A673 (cell line): Measurements from ENCODE around the gene SRPRB. TPM values are rescaled to one million over a fixed set of nuclear protein-coding genes. Genes with fewer than 3 reads are reported as not detected.

Experiments used
- BruUV-seq: library from RNA; stranded (reverse); fragments of 400-500 nt; replicated peaks from 2 replicates; lab custom pipeline; 2021; lab: Mats Ljungman, UMichigan
- CTCF ChIA-PET: fragments of 300-600 bp; sonication (Branson Sonifier 250); formaldehyde crosslinking; loops from one replicate; lab custom pipeline; 2022; ENCODE audit warnings: antibody characterized with exemption; lab: Charles Lee
- POLR2A ChIA-PET: fragments of 300-600 bp; sonication (Branson Sonifier 250); formaldehyde crosslinking; loops from one replicate; lab custom pipeline; 2022; ENCODE audit warnings: antibody characterized with exemption; ENCODE audit not compliant: low non-redundant PET; lab: Charles Lee
- DNase-seq: peaks from one replicate; pipeline ENCODE4 v3.0.0-alpha.2; 2015; ENCODE audit warnings: low spot score
- H3K27ac ChIP-seq: fragments of 200-600 bp; sonication (generic); 2 replicates; pipeline ENCODE4 v1.5.1; 2016; ENCODE audit warnings: mixed run types, low read depth, mild to moderate bottlenecking, mixed read lengths, antibody characterized with exemption, low read length; ENCODE audit not compliant: poor library complexity, severe bottlenecking
- H3K27me3 ChIP-seq: fragments of 200-600 bp; sonication (generic); replicated peaks from 2 replicates; pipeline ENCODE4 v1.6.1; 2017; ENCODE audit warnings: mixed run types, low read depth, mild to moderate bottlenecking, mixed read lengths, antibody characterized with exemption, low read length; ENCODE audit not compliant: insufficient read depth, poor library complexity
- H3K36me3 ChIP-seq: fragments of 200-600 bp; sonication (generic); 2 replicates; pipeline ENCODE4 v1.6.1; 2016; ENCODE audit warnings: mixed run types, mild to moderate bottlenecking, mixed read lengths, antibody characterized with exemption, low read length; ENCODE audit not compliant: insufficient read depth, poor library complexity, severe bottlenecking
- H3K4me1 ChIP-seq: fragments of 200-600 bp; sonication (generic); 2 replicates; pipeline ENCODE4 v1.6.1; 2017; ENCODE audit warnings: mixed run types, mild to moderate bottlenecking, mixed read lengths, antibody characterized with exemption, low read length; ENCODE audit not compliant: insufficient read depth, poor library complexity, severe bottlenecking
- H3K4me3 ChIP-seq: fragments of 200-600 bp; sonication (generic); 2 replicates; pipeline ENCODE4 v1.5.1; 2016; ENCODE audit warnings: low read depth, mixed run types, mild to moderate bottlenecking, mixed read lengths, low read length; ENCODE audit not compliant: poor library complexity, severe bottlenecking
- H3K9me3 ChIP-seq: fragments of 200-600 bp; sonication (generic); 2 replicates; pipeline ENCODE4 v1.6.1; 2016; ENCODE audit warnings: mixed run types, low read depth, mild to moderate bottlenecking, mixed read lengths, antibody characterized with exemption, low read length; ENCODE audit not compliant: poor library complexity, severe bottlenecking
- EZH2 ChIP-seq: fragments of 200-600 bp; sonication (generic); IDR thresholded peaks from 2 replicates; pipeline ENCODE4 v1.6.1; 2017; ENCODE audit warnings: borderline replicate concordance, low read depth, mild to moderate bottlenecking, mixed read lengths, antibody characterized with exemption, low read length; ENCODE audit not compliant: poor library complexity, severe bottlenecking
- intact Hi-C: fragments of 100-400 bp; cut with micrococcal nuclease; formaldehyde crosslinking; loops from one replicate; pipeline ENCODE4 v1.10.0; 2022; ENCODE audit not compliant: unreplicated experiment
- total RNA-seq: library from RNA; stranded (reverse); gene quantifications from 2 replicates; pipeline ENCODE4 v1.2.3, GENCODE V29; 2021
- TF ChIP-seq, protein P1 (sequence below): fragments of 300-800, 200-600 bp; sonication (generic); conservative IDR thresholded peaks from 2 replicates; pipeline ENCODE4 v1.5.1; 2017; ENCODE audit warnings: low read depth, mild to moderate bottlenecking, antibody characterized with exemption, low read length, moderate library complexity, mixed read lengths

Gene SRPRB
- total RNA-seq, 1 experiment from 2014 or later: 64.2 TPM

DNA sequence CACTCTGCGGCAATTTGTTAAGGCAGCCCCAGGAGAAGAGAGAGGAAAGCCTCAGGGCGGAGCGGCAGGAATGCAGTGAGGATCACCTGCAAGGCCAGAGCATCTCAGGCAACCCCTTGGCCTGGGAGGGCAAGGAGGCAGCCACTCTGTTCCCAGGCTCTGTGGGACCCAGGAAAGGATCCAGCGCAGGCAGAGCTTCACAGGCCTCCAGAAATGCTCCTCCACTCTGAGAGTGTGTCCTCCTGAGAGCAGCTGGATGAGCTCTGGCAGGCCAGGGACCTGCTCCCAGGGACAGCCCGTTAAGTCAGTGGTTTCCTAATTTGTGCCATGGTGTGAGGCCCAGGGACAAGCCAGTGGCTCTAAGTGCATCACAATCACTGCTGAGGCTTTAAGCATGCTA is 54.9 kb downstream of the SRPRB start:
- Histone ChIP-seq H3K4me1 (no peaks in the 10 kb centered on the region), H3K9me3 (no peaks in the 10 kb centered on the region), H3K27me3 (no peaks in the 10 kb centered on the region), H3K4me3 (no peak overlapping the region), H3K36me3 (no peaks in the 10 kb centered on the region), H3K27ac (no peak overlapping the region)
- ChIA-PET POLR2A (no interaction called here), CTCF (no interaction called here)
- DNase-seq: no peak
- no peak for TF ChIP-seq EZH2
- TF ChIP-seq, protein P1, sequence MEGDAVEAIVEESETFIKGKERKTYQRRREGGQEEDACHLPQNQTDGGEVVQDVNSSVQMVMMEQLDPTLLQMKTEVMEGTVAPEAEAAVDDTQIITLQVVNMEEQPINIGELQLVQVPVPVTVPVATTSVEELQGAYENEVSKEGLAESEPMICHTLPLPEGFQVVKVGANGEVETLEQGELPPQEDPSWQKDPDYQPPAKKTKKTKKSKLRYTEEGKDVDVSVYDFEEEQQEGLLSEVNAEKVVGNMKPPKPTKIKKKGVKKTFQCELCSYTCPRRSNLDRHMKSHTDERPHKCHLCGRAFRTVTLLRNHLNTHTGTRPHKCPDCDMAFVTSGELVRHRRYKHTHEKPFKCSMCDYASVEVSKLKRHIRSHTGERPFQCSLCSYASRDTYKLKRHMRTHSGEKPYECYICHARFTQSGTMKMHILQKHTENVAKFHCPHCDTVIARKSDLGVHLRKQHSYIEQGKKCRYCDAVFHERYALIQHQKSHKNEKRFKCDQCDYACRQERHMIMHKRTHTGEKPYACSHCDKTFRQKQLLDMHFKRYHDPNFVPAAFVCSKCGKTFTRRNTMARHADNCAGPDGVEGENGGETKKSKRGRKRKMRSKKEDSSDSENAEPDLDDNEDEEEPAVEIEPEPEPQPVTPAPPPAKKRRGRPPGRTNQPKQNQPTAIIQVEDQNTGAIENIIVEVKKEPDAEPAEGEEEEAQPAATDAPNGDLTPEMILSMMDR: no peak
- no TSS peak for BruUV-seq
- intact Hi-C loops: no loop called here

DNA sequence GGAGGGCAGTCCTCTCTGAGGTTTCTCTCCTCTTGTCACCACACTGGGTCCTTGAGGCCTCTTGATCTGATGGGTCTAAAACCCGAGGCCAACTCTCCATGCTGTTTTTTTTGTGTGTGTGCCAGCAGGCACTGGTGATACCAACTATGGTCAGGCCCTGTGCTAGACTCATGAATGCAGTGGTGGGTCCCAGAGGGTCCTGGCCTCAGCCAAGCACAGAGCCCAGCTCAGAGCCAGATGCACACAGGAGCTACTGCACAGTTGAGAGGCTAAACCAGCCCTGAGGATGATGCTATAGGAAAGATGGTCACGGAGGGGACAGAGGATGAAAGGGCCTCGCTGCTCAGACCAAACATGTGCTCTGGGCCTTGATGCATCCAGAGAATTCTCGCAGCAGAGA is 56.5 kb downstream of the SRPRB start:
- no TSS peak for BruUV-seq

DNA sequence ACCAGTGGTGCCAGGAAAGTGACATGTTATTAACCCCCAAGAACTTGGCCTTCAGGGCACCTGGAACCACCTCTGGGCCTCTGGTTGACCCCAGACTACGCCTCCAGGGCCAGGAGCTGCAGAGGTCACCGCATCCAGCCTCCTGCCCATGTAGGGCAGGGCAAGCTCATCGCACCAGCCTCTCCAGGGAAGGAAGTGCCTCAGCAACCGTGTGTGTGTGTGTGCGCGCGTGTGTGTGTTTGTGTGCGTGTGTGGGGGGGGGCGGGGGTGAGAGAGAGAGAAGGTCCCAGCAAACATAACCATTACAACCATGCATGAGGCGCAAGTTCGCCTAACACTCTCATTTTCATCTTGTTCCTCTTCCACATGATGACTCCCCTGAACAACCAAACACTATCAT is 58.3 kb downstream of the SRPRB start:
- CTCF ChIA-PET: no interaction called here
- Histone ChIP-seq H3K4me1 (no peaks in the 10 kb centered on the region), H3K27ac (no peak overlapping the region), H3K36me3 (no peaks in the 10 kb centered on the region), H3K4me3 (no peak overlapping the region), H3K9me3 (no peaks in the 10 kb centered on the region), H3K27me3 (no peaks in the 10 kb centered on the region)
- no TSS peak for BruUV-seq
- intact Hi-C loops: no loop called here
- no peak for DNase-seq
- TF ChIP-seq, protein P1: no peak
- TF ChIP-seq EZH2: no peak
- POLR2A ChIA-PET: no interaction called here

More for the DNA sequence above, 56.5 kb downstream of the SRPRB start:
- no peaks in the 10 kb centered on the region for H3K4me1 ChIP-seq
- intact Hi-C loops: no loop called here
- H3K4me3 ChIP-seq: no peak overlapping the region
- ChIA-PET POLR2A (no interaction called here), CTCF (no interaction called here)
- no peak for DNase-seq
- no peak for TF ChIP-seq EZH2
- TF ChIP-seq, protein P1: no peak
- H3K36me3 ChIP-seq: no peaks in the 10 kb centered on the region
- H3K9me3 ChIP-seq: no peaks in the 10 kb centered on the region
- H3K27ac ChIP-seq: no peak overlapping the region
- no peaks in the 10 kb centered on the region for H3K27me3 ChIP-seq
